Ishikawa (cell line): ENCODE results near the gene HTRA3.

Experiments
- CEBPB ChIP-seq: IDR thresholded peaks from 2 replicates; pipeline ENCODE4 v1.6.1; 2012
- TEAD4 ChIP-seq: IDR thresholded peaks from 2 replicates; pipeline ENCODE4 v1.6.1; 2012

DNA sequence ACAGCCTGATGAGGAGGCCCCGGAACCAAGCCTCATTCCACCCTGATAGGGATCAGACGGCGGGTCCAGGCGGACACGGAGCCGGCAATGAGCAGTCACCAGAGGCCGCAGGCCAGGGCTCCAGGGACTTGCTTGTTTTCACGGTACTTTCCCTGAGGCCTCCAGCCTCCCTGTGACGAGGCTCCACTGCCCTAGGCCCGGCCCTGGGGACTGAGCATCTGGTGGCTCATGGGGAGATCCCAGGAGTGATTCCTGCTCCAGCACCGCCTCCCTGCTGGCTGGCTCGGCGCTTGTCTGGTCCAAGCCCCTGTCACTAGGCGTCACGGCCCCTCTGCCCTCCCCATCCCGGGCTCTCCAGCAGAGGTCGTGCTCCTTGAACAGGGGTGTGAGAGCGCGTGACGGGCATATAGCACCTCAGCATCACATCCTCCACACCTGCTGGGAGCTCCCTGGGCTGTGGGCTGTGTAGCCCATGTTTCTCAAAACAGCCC lies 14.1 kb downstream of the HTRA3 start:
- TF ChIP-seq TEAD4: no peak
- TF ChIP-seq CEBPB: no peak
